Measurements from ENCODE around the gene INO80C. TPM values are rescaled to one million over a fixed set of nuclear protein-coding genes. Genes with fewer than 3 reads are reported as not detected.

The INO80C gene
- total and polyA plus RNA-seq, 2 donors from 2014 or later = 20.9 to 38.2 TPM

DNA sequence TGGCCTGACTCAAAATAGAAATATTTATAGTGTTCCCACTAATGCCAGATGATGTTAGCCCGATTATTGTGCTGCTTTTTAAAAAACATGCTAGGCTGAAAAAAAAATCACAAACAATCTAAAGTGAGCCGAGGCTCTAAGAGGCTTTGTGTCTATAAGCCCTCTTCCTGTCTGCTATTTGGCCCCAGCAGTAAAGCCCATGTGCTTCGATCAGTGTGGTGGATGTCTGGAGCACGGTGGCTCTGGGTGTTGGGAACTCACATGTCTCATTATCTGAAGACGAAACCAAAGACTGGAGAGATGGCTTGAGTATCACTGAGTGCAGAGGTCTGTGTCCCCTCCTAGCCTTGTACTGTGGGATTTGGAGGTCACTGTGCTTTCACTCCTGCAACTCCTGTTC lies 55.1 kb downstream of the INO80C start:
- H3K36me3 ChIP-seq (ENCODE audit: control insufficient read depth in 2 of 3, insufficient read depth in 3 of 3, low read length in 3 of 3) = no peaks in the 10 kb centered on the region
- no peaks in the 10 kb centered on the region for H3K4me1 ChIP-seq (ENCODE audit: control insufficient read depth in 2 of 3, insufficient read depth in 2 of 3, low read depth in 1 of 3, low read length in 3 of 3)
- intact Hi-C loops (cut with DNase I) = no loop called here
- no peaks in the 10 kb centered on the region for H3K9me3 ChIP-seq (ENCODE audit: control insufficient read depth in 2 of 3, insufficient read depth in 1 of 3, low read length in 3 of 3)
- H3K27ac ChIP-seq (ENCODE audit: low read depth in 2 of 2, low read length in 2 of 2) = no peak overlapping the region
- no peak overlapping the region for H3K9ac ChIP-seq (ENCODE audit: low read length in 3 of 3)
- no peaks in the 10 kb centered on the region for H3K27me3 ChIP-seq (ENCODE audit: control insufficient read depth, insufficient read depth, low read length)
- DNase-seq (no peak), FAIRE-seq (no peak)
- H3K4me3 ChIP-seq (ENCODE audit: low read length in 3 of 3) = no peak overlapping the region
- TF ChIP-seq, protein P1, sequence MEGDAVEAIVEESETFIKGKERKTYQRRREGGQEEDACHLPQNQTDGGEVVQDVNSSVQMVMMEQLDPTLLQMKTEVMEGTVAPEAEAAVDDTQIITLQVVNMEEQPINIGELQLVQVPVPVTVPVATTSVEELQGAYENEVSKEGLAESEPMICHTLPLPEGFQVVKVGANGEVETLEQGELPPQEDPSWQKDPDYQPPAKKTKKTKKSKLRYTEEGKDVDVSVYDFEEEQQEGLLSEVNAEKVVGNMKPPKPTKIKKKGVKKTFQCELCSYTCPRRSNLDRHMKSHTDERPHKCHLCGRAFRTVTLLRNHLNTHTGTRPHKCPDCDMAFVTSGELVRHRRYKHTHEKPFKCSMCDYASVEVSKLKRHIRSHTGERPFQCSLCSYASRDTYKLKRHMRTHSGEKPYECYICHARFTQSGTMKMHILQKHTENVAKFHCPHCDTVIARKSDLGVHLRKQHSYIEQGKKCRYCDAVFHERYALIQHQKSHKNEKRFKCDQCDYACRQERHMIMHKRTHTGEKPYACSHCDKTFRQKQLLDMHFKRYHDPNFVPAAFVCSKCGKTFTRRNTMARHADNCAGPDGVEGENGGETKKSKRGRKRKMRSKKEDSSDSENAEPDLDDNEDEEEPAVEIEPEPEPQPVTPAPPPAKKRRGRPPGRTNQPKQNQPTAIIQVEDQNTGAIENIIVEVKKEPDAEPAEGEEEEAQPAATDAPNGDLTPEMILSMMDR (IDR thresholded peaks at IDR 0.05; ENCODE audit: borderline replicate concordance, extremely low read depth, insufficient read depth) = no peak

DNA sequence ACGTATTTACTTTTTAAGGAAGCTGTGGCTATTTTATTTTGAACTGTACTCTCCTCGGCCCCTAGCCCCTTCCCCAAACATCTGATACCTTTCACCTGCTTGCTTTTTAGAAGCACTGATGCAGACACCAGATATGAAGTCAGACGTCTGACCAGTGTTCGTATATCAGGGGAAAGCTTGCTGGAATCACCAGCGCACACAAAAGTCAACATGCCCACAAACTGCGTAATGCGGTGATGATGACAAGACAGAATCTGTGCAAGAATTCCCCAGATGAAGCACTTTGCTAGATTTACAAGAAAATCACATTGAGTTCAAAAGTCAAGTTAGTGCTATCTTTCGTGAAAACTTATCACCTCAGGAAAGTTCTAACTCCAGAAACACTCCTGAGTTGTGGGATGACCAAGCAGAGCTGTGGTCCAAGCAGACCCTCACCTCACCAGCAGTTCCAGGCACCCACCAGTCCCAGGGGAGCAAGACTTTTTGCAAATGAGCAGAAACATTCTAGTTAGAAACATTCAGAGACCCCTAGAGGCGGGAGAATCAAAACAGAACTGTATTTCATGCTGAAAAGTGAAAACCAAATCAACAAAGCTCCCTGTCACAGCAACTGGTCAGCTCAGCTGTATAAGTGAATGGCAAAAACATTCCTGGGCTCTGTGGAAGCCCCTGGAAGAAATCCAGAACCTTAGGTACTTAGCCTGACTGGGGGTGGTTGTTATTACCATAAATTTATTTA lies 55.7 kb downstream of the INO80C start:
- H3K27ac ChIP-seq (ENCODE audit: low read depth in 2 of 2, low read length in 2 of 2) = no peak overlapping the region
- no peaks in the 10 kb centered on the region for H3K9me3 ChIP-seq (ENCODE audit: control insufficient read depth in 2 of 3, insufficient read depth in 1 of 3, low read length in 3 of 3)
- no peak for FAIRE-seq
- DNase-seq = peak in 1 of 5 donors; percentile 19
- no peaks in the 10 kb centered on the region for H3K27me3 ChIP-seq (ENCODE audit: control insufficient read depth, insufficient read depth, low read length)
- H3K9ac ChIP-seq (ENCODE audit: low read length in 3 of 3) = no peak overlapping the region
- TF ChIP-seq, protein P1 (IDR thresholded peaks at IDR 0.05; ENCODE audit: borderline replicate concordance, extremely low read depth, insufficient read depth) = no peak
- intact Hi-C loops (cut with DNase I) = no loop called here
- H3K4me1 ChIP-seq (ENCODE audit: control insufficient read depth in 2 of 3, insufficient read depth in 2 of 3, low read depth in 1 of 3, low read length in 3 of 3) = no peaks in the 10 kb centered on the region
- no peaks in the 10 kb centered on the region for H3K36me3 ChIP-seq (ENCODE audit: control insufficient read depth in 2 of 3, insufficient read depth in 3 of 3, low read length in 3 of 3)
- H3K4me3 ChIP-seq (ENCODE audit: low read length in 3 of 3) = no peak overlapping the region

GRCh38 chr18:35438480-35439234 lies 59.1 kb downstream of the INO80C start:
- intact Hi-C loops (cut with DNase I) = no loop called here
- FAIRE-seq = no peak
- no peak for DNase-seq
- no peaks in the 10 kb centered on the region for H3K36me3 ChIP-seq (ENCODE audit: control insufficient read depth in 2 of 3, insufficient read depth in 3 of 3, low read length in 3 of 3)
- H3K27me3 ChIP-seq (ENCODE audit: control insufficient read depth, insufficient read depth, low read length) = no peaks in the 10 kb centered on the region
- H3K27ac ChIP-seq (ENCODE audit: low read depth in 2 of 2, low read length in 2 of 2) = no peak overlapping the region
- H3K9ac ChIP-seq (ENCODE audit: low read length in 3 of 3) = no peak overlapping the region
- H3K4me3 ChIP-seq (ENCODE audit: low read length in 3 of 3) = no peak overlapping the region
- no peaks in the 10 kb centered on the region for H3K9me3 ChIP-seq (ENCODE audit: control insufficient read depth in 2 of 3, insufficient read depth in 1 of 3, low read length in 3 of 3)
- H3K4me1 ChIP-seq (ENCODE audit: control insufficient read depth in 2 of 3, insufficient read depth in 2 of 3, low read depth in 1 of 3, low read length in 3 of 3) = no peaks in the 10 kb centered on the region
- TF ChIP-seq, protein P1 (IDR thresholded peaks at IDR 0.05; ENCODE audit: borderline replicate concordance, extremely low read depth, insufficient read depth) = no peak
